Activated naive CD4-positive, alpha-beta T cell treated with anti-CD3 and anti-CD28 coated beads, Interleukin-2, amount 50 U/mL, for 16 hours (primary cell): Measurements from ENCODE around the gene LRRC2.
"Not testable (repeated sequence)": the region's sequence is repeated elsewhere in the genome, so short reads cannot be mapped to it uniquely, and the experiment has no call there.

Source experiments
- DNase-seq: peaks from one replicate; pipeline ENCODE4 v3.0.0-alpha.2; 2020

Gene LRRC2

GRCh38 chr3:46551615-46552014 lies 14.5 kb downstream of the LRRC2 start:
- DNase-seq = no peak

- no peak for DNase-seq
Observed at GRCh38 chr3:46549989-46550388, 16.1 kb downstream of the LRRC2 start.

- no peak for DNase-seq
Observed at GRCh38 chr3:46549408-46549904, 16.6 kb downstream of the LRRC2 start.

DNA sequence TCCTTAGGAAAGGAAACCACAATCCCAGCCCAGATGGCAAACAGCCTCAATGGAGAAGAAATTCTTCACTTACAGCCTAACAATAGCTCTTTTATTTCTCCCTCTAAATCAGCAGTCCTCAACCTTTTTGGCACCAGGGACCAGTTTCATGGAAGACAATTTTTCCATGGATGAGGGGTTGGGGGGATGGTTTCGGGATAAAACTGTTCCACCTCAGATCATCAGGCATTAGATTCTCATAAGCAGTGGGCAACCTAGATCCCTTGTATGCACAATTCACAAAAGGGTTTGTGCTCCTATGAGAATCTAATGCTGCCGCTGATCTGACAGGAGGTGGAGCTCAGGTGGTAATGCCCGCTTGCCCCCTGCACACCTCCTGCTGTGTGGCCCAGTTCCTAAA lies 17.5 kb downstream of the LRRC2 start:
- not testable (repeated sequence) for DNase-seq

DNA sequence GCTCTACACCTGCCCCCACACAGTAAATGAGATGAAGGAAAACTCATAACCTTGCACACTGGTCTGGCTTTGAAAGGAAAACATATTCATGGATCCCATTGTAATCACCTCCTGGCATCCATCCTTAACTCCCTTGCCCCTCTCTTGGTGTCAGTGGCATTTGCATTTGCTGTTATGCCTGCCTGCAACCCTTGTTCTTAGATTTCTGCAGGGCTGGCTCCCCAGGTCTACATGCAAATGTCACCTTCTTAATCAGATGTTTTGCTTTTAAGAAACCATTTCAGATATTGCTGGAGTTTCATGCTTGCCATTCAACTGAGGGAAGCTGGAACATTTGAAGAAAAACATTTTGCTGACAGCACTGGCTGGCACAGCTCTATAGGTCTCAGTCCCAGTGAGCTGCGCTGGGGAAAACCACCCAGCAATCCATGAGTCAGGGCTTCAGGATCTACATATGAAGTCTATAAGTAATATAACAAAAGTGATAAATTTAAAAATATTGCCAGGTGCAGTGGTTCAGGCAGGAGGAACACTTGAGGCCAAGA lies 19.1 kb downstream of the LRRC2 start:
- no peak for DNase-seq

DNA sequence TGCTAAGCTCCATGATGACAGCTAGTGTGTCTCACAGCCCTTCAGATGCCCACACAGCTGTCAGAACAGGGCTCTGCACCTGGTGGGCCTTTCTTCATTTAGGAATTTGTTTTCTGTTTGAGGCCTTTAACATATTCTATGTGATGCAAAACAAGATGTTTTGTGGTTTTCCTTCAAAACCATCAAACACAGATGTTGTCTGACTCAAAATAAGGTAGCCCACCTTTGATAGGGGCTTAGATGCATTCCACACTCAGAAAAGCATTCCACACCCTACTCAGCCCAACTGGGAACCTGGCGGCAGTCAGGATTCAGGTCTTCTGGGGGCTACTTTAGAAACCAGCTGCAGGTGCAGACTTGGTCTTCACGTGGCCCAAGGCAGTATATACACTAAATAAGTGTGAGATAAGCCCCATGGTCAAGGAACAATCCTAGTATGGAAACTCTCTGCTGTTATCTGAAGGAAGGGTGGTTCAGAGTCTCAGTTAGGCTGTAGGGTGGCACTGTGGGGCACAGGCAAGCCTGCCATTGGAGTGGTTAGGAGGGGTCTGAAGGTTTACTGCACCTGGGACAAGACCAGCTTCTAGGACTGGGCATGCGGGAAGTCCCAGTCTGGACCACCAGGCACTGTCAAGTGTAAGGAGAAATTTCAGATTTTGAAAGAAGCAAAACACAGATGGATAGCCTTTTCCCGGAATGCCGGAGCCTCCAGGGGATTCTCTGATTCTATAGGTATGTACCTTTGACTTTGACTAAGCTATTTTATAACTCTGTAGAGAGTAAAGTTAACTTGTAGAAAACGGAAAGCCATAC lies 20.1 kb downstream of the LRRC2 start:
- DNase-seq = no peak

DNA sequence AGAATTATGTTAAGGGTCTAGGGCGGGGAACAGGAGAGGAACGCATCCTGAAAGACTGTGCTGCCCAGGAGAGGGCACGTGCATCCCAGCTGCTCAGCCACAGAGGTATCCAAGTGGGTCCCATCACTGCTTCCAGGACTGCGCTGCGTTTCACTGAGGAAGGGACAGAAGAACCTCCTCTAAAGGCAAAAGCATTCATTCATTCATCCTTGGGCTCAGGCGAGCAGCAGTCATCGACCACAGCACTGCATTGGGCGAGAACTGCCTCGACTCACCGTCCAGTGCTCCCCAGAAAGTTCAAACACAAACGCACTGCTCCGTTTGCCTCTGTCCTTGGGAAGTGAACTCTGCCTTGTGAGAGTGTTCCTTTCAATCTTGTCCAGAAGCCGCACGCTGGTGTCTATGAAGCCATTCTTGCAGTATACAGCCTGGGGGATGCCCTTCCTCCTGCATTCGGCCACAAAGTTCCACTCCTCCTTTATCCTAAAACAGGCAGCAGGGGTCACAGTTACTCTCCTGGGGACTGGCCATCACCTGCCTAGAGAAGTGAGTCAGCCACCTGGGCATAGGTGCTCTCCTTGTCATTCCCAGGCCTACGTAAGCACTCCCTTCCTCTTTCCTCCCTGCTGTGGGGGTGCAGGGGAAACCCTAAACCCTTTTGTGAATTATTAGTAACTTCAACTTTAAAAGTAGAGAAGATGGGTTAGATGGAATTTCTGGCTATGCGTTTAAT lies 21.2 kb downstream of the LRRC2 start:
- no peak for DNase-seq

DNA sequence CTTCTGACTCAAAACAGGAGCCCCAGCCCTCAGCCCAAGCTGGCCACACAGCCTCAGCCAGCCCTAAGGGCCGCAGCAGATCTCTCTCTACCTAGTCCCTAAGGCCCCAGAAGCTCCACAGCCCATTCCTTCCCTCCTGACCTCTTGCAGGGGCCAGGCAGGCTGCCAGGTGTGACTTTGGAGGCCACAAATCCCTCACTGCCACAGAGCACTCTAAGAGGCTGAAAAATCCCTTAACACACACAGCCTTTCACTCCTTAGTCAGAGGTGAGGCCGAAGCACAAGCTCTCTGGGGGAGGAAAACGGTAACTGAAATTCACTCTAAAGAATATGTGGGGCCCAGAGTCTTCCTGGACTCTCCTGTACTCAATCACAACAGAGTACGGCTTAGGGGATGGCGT lies 23.3 kb downstream of the LRRC2 start:
- DNase-seq = no peak

DNA sequence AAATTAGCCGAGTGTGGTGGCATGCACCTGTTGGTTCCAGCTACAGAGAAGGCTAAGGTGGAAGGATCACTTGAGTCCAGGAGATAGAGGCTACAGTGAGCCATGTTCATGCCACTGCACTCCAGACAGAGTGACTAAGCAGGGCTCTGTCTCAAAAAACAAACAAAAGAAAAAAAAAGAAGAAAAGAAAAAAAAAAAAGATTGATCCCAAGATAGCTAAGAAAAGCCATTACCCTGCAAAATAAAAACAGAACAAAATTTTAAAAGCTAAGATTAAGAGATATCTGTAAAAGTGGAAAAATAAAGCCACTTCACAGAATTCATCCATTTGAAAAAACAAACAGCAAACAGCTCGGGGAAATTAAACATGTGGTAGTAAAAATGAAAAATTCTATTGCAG lies 23.8 kb downstream of the LRRC2 start:
- DNase-seq = no peak

GRCh38 chr3:46541835-46542234 lies 24.3 kb downstream of the LRRC2 start:
- DNase-seq = no peak

- no peak for DNase-seq
Observed at GRCh38 chr3:46540550-46540949, 25.6 kb downstream of the LRRC2 start.

- DNase-seq = no peak
Observed at GRCh38 chr3:46539443-46540005, 26.6 kb downstream of the LRRC2 start.

DNA sequence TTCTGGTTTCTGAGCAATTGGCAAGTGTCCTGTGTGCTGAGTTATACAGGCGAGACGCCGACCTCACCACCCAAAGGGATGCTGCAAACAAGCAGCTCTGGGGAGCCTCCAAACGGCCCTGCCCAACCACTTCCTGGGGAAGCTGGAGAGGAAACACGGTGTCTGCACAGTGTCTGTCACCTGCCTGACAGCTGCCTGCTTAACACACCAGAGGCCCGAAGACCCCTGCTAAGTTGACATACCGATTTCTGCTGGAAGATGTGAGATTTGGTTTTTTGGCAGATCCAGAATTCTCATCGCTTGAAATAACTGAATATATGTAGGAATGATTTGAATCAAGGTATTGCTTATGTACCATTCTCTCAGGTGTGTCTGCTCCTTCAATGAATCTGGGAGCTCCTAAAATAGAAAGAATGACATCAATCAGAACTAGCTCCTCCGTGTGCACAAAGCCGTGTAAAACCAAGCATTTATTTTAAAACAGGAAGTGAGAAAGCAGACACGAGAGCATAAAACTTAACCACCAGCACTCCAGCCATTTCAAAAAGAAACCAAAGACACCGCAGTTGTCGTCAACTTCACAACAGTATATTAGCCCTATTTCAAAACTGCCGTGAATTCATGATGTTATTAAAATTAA lies 27.2 kb downstream of the LRRC2 start:
- DNase-seq = peak; percentile 61

DNA sequence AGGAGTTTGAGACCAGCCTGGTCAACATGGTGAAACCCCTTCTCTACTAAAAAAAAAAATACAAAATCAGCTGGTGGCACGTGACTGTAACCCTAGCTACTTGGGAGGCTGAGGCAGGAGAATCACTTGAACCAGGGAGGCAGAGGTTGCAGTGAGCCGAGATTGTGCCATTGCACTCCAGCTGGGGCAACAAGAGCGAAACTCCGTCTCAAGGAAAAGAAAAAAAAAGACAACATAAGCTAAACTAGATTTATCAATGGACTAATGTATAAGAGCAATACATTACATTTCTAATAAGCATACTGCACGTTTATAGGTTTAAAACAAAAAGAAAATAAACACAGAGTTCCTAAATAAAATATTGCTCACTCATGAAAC lies 27.7 kb downstream of the LRRC2 start:
- not testable (repeated sequence) for DNase-seq

DNA sequence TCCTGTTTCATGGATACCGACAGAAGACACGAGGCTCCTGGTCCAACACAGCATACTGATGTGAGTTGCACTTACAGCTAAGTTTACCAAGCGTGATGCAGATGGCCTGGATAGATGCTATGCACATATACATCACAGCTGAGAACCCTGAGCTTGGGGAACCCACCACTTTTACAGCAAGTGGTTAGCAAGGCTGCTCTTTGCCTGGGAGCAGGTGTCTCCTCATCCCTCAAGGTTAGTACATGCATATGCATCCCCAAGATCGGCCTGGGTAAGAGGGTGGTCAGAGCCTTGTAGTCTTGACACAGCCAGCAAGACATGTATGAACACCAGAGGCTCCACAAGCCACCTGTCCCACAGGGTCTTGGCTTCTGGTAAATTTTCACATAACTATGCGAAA lies 28.3 kb downstream of the LRRC2 start:
- DNase-seq = no peak

DNA sequence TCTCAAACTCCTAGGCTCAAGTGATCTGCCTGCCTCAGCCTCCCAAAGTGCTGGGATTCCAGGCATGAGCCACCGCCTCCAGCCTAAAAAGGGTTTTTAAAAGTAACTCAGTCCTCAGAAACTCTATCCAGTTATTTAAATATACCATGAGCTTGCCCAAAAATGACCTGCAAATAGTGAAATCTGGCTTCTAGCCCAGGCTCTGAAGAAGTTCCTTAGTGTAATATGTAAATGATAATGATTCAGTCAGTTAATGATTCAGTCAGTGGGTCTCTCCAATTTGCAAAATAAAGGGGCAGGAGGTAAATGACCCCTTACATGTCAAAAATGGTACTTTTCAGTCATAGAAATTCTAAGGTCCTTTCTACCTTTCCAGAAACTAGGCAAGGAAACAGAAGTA lies 28.8 kb downstream of the LRRC2 start:
- no peak for DNase-seq

GRCh38 chr3:46536758-46537157 lies 29.3 kb downstream of the LRRC2 start:
- DNase-seq = no peak

GRCh38 chr3:46535746-46536145 lies 30.4 kb downstream of the LRRC2 start:
- no peak for DNase-seq

DNA sequence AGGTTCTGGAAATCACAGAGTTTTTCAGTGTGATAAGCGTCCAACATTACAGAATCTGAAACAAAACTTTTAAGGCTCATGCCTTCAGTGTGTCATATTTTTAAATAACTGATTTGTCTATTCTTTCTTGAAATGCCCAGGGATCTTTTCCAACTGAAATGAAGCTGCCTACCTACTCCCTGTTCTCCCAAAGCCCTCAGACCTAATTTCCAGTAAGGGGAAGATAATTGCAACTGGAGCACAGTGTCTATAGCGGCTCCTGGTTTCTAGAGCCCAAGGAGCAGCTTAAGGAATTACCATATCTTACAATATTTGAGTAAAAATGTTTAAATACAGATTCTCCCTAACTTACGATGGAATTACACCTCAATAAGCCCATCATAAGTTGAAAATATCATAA lies 33.0 kb downstream of the LRRC2 start:
- no peak for DNase-seq

DNA sequence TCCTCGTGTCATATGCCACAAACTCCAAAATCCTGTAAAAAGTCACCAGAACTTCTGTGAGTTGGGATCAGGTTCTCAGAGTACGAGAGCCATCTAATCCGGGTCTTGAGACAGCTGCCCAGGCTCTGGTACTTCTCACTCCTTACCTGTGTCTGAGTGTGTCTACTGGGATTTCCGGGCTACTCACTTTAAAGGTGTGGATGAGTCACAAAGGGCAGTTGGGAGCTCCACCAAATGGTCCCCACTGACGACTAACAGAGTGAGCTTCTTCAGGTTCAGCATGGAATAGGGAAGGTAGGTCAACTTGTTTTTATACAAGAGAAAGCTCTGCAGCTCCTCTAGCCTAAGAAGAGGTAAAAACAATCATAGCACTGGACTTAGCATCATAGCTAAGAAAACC lies 38.9 kb downstream of the LRRC2 start:
- DNase-seq = no peak

DNA sequence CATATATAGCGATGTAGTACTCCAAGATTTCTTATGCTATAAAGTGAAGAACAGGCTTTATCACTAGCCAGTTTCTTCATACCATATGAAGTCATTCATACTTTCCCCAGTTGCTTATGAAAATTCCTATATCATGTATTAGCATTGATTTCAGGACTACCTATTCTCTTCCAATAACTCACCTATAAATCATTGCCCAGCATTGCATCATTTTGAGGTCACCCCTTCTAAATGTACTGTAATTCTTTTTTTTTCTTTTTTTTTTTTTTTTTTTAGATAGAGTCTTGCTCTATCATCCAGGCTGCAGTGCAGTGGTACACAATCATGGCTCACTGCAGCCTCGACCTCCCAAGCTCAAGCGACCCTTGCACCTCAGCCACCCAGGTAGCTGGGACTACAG lies 41.3 kb downstream of the LRRC2 start:
- no peak for DNase-seq

GRCh38 chr3:46524008-46524407 lies 42.1 kb downstream of the LRRC2 start:
- no peak for DNase-seq

DNA sequence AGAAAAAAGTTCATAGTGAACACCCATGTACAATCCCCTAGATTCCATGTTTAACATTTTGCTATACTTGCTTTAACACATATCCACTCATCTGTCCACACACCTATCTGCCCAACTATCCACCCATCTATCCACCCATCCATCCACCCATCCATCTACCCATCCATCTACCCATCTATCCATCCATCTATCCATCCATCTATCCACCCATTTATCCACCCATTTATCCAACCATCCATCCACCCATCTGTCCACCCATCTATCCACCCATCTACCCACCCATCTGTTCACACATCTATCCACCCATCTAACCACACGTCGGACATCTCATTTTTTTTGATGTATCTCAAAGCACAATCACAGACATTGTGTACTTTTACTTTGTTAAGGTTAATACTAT lies 42.5 kb downstream of the LRRC2 start:
- DNase-seq = no peak
